ENCODE results near the gene SERTAD3.

GRCh38 chr19:40423938-40424337, 20.2 kb downstream of the SERTAD3 start:
- TF ChIP-seq EZH2 (IDR thresholded peaks at IDR 0.05) (no peak), CTCF (IDR thresholded peaks at IDR 0.05) (no peak)
